Cardiac fibroblast (primary cell): Measurements from ENCODE around the gene SERINC4.
A peak's percentile ranks its signal among the peaks of the same experiment; 100 is the strongest.
"Not testable (repeated sequence)": the region's sequence is repeated elsewhere in the genome, so short reads cannot be mapped to it uniquely, and the experiment has no call there.

Experiments
- DNase-seq, 2 donors: peaks; one replicate each; pipeline versions ENCODE4 v3.0.0 to v3.0.0-alpha.2; 2010; ENCODE audit warnings: low read depth in 2 of 2
- H3K4me3 ChIP-seq, 2 donors: replicated peaks in 1 of 2; 1 replicate in 1 of 2; 2 replicates in 1 of 2; pipeline ENCODE4 v1.5.1; 2011; ENCODE audit warnings: low read depth in 2 of 2, low read length in 2 of 2, mild to moderate bottlenecking in 2 of 2, moderate library complexity in 1 of 2
- CTCF ChIP-seq: IDR thresholded peaks from one replicate; pipeline ENCODE4 v1.5.1; 2011; ENCODE audit warnings: low read depth, mild to moderate bottlenecking, low read length, inconsistent platforms

The SERINC4 gene

DNA sequence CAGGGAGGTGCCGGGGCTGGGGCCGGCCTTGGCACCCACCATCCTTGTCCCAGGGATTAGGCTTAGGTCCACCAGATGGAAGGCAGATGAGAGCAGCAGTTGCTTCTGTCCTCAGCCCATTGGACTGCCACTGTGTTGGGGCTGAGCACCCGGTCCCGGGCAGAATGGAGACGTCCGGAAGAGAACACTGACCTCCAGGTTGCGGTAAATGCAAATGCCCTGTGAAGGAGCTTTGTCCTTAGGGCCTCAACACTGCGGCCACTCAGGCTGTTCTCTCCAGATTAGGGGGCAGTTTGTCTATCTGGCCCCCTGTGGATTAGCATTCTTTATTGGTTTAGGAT, at the start of gene SERINC4:
Gene SERINC4, minus strand, starts transcription at position 276 of the 341 bp plus-strand sequence. Its CDS starts 234 bp downstream, at position 42.
- TF ChIP-seq CTCF: no peak
- no peak for DNase-seq
- H3K4me3 ChIP-seq: peak within 1 kb of the TSS; percentile 96

GRCh38 chr15:43845421-43845820, 45.4 kb upstream of the SERINC4 start:
- peak in 1 of 2 donors; percentile 2 for DNase-seq
- no peak for TF ChIP-seq CTCF
- H3K4me3 ChIP-seq: no peak overlapping the region

DNA sequence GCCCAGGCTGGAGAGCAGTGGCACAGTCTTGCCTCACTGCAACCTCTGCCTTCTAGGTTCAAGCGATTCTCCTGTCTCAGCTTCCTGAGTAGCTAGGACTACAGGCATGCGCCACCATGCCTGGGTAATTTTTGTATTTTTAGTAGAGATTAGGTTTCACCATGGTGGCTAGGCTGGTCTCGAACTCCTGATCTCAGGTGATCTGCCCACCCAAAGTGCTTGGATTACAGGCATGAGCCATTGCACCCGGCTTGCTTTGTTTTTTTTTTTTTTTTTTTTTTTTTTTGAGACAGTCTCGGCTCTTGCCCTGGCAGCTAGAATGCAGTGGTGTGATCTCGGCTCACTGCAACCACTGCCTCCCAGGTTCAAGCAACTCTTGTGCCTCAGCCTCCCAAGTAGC, 32.5 kb upstream of the SERINC4 start:
- not testable (repeated sequence) for DNase-seq, H3K4me3 ChIP-seq

GRCh38 chr15:43831519-43832052, 31.6 kb upstream of the SERINC4 start:
- not testable (repeated sequence) for H3K4me3 ChIP-seq, DNase-seq

DNA sequence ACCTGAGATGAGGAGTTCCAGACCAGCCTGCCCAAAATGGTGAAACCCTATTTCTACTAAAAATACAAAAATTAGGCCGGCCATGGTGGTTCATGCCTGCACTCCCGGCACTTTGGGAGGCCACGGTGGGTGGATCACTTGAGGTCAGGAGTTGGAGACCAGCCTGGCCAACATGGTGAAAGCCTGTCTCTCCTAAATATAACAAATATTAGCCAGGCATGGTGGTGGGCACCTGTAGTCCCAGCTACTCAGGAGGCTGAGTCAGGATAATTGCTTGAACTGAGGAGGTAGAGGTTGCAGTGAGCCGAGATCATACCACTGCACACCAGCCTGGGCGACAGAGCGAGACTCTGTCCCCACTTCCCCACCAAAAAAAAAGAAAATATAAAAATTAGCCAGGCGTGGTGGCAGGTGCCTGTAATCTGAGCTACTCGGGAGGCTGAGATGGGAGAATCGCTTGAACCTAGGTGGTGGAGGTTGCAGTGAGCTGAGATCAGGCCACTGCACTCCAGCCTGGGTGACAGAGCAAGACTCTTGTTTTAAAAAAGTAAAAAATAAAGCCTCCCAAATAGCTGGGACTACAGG, 30.8 kb upstream of the SERINC4 start:
- H3K4me3 ChIP-seq, DNase-seq: not testable (repeated sequence)

DNA sequence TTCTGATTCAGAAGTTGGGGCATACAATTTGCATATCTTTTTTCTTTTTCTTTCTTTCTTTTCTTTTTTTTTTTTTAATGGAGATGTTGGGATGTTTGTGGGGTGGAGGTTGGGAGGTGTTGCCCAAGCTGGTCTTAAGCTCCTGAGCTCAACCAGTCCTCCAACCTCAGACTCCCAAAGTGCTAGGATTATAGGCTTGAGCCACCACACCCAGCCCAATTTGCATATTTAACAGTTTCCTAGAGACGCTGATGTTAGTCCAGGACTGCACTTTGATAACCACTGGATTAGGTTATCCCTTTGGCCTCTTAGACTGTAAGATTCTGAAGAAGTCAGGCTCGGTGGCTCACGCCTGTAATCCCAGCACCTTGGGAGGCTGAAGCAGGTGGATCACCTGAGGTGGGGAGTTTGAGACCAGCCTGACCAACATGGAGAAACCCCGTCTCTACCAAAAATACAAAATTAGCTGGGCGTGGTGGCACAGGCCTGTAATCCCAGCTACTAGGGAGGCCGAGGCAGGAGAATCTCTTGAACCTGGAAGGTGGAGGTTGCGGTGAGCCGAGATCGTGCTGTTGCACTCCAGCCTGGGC, 30.0 kb upstream of the SERINC4 start:
- not testable (repeated sequence) for H3K4me3 ChIP-seq, DNase-seq

- peak; percentile 10 to 23 for DNase-seq
- peak overlapping the region in 1 of 2 donors; percentile 72 for H3K4me3 ChIP-seq
- no peak for TF ChIP-seq CTCF
Observed at GRCh38 chr15:43828061-43828657, 28.1 kb upstream of the SERINC4 start.

DNA sequence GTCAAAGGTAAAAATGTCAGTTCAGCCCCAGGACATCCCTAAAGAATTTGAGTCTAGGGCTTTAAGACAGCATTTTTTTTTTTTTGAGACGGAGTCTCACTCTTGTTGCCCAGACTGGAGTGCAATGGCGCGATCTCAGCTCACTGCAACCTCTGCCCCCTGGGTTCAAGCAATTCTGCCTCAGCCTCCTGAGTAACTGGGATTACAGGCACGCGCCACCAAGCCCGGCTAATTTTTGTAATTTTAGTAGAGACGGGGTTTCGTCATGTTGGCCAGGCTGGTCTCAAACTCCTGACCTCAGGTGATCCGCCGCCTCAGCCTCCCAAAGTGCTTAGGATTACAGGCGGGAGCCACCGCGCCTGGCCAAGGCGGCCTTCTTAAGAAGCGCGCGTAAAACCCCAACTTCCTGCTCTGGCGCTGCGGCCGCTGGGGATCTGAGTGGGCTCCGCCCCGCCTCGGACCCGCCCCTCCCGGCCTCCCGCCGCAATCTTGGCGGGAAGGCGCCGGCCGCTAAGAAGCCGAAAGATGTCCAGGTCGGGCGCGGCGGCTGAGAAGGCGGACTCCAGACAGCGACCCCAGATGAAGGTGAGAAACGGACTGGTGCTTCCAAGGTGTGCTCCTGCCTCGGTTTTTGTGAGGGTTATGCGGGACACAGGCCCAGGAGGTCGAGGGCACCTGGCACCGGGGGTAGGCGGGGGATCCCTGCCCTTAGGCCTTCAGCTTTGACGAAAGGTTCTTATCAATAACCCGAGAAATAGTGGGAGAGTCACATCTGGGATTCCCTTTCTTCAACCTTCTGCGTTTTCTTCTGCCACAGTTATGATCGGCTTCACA, 26.7 kb upstream of the SERINC4 start, which contains the start of gene WDR76:
Gene WDR76, plus strand, starts transcription at position 495 of the 834 bp plus-strand sequence. Its CDS starts 31 bp downstream, at position 526.
- peak within 1 kb of the TSS; percentile 60 to 72 for H3K4me3 ChIP-seq
- peak; percentile 85 to 86 for DNase-seq
- no peak for TF ChIP-seq CTCF
